Thyroid gland (tissue), 4 donors: ENCODE data around the gene PAK6. TPM values are rescaled to one million over a fixed set of nuclear protein-coding genes. Genes with fewer than 3 reads are reported as not detected.

Experiments used
- DNase-seq, 2 donors: peaks; one replicate each; pipeline ENCODE4 v3.0.0-alpha.2; 2019
- H3K27ac ChIP-seq, 3 donors: fragments of 200-600 bp; sonication (generic); 1 replicate in 2 of 3; 2 replicates in 1 of 3; pipeline ENCODE4 v1.5.1; 2016 to 2019; ENCODE audit warnings: mild to moderate bottlenecking in 1 of 3, moderate library complexity in 1 of 3
- H3K27me3 ChIP-seq: fragments of 200-600 bp; sonication (generic); one replicate; pipeline ENCODE4 v1.5.1; 2019
- H3K36me3 ChIP-seq, 2 donors: fragments of 200-600 bp; sonication (generic); one replicate each; pipeline ENCODE4 v1.5.1; 2016 to 2019
- H3K4me1 ChIP-seq, 2 donors: fragments of 200-600 bp; sonication (generic); one replicate each; pipeline ENCODE4 v1.5.1; 2017 to 2019
- H3K4me3 ChIP-seq, 3 donors: fragments of 200-600 bp; sonication (generic); replicated peaks in 1 of 3; 1 replicate in 2 of 3; 2 replicates in 1 of 3; pipeline ENCODE4 v1.5.1; 2016; ENCODE audit warnings: mild to moderate bottlenecking in 1 of 3
- H3K9me3 ChIP-seq: fragments of 200-600 bp; sonication (generic); one replicate; pipeline ENCODE4 v1.5.1; 2017
- CTCF ChIP-seq, 6 experiments: fragments of 200-600 bp in 3 of 6; fragments of 450-650 bp in 3 of 6; sonication (generic) in 3 of 6; IDR thresholded peaks; one replicate each; pipeline ENCODE4 v1.5.1; 2016 to 2019; ENCODE audit warnings: antibody characterized with exemption in 6 of 6, mild to moderate bottlenecking in 2 of 6, inconsistent platforms in 1 of 6, moderate library complexity in 1 of 6
- POLR2A ChIP-seq, 2 donors: fragments of 450-650 bp; IDR thresholded peaks; one replicate each; pipeline ENCODE4 v1.6.1; 2017; ENCODE audit warnings: antibody characterized with exemption in 2 of 2, mild to moderate bottlenecking in 2 of 2, moderate library complexity in 1 of 2
- WGBS, 2 donors: methylation state at CpG; one replicate each; pipeline ENCODE4 v1.1.5; 2017; 5-methylcytosine and 5-hydroxymethylcytosine counted together
- intact Hi-C: fragments of 100-400 bp; cut with DNase I; formaldehyde crosslinking; loops from one replicate; pipeline ENCODE4 v1.15.1; 2023
- total RNA-seq, 4 donors: library from RNA; depleted of rRNA; stranded (reverse); fragments of >200 nt; gene quantifications; one replicate each; pipeline ENCODE4 v1.2.3, GENCODE V29; 2016

The PAK6 gene
- total RNA-seq, 4 donors from 2014 or later = 33.9 to 63.4 (median 43.9) TPM

- intact Hi-C loops = no loop called here
- Histone ChIP-seq H3K9me3 (no peaks in the 10 kb centered on the region), H3K4me3 (no peak overlapping the region), H3K36me3 (no peaks in the 10 kb centered on the region), H3K27me3 (no peaks in the 10 kb centered on the region), H3K4me1 (peaks cover 11 to 32% of the 10 kb centered on the region in 2 donors), H3K27ac (no peak overlapping the region)
- no peak for TF ChIP-seq POLR2A (IDR thresholded peaks at IDR 0.05)
- TF ChIP-seq CTCF (IDR thresholded peaks at IDR 0.05) = no peak
- DNase-seq = no peak
- WGBS, 2 donors = 70 to 71% methylated on average over 11 of the region's 11 CpGs
These were observed 10.8 kb downstream of the PAK6 start for GRCh38 chr15:40249477-40250303.

- H3K4me1 ChIP-seq = peaks cover 11 to 31% of the 10 kb centered on the region in 2 donors
- no peak overlapping the region for H3K4me3 ChIP-seq
- no peaks in the 10 kb centered on the region for H3K27me3 ChIP-seq
- H3K27ac ChIP-seq = no peak overlapping the region
- no peak for DNase-seq
- no peaks in the 10 kb centered on the region for H3K36me3 ChIP-seq
- TF ChIP-seq CTCF (IDR thresholded peaks at IDR 0.05) (no peak), POLR2A (IDR thresholded peaks at IDR 0.05) (no peak)
- intact Hi-C loops = no loop called here
- 95 to 96% methylated on average over 8 of the region's 8 CpGs for WGBS, 2 donors
- H3K9me3 ChIP-seq = no peaks in the 10 kb centered on the region
These were observed 11.4 kb downstream of the PAK6 start for GRCh38 chr15:40250304-40250656.

- intact Hi-C loops = no loop called here
- Histone ChIP-seq H3K4me1 (peaks cover 11 to 26% of the 10 kb centered on the region in 2 donors), H3K27me3 (no peaks in the 10 kb centered on the region), H3K9me3 (no peaks in the 10 kb centered on the region), H3K4me3 (no peak overlapping the region), H3K27ac (peak overlapping the region in 1 of 3 donors; percentile 64), H3K36me3 (no peaks in the 10 kb centered on the region)
- WGBS, 2 donors = 88 to 95% methylated on average over 13 of the region's 13 CpGs
- DNase-seq = no peak
- TF ChIP-seq CTCF (IDR thresholded peaks at IDR 0.05) (no peak), POLR2A (IDR thresholded peaks at IDR 0.05) (no peak)
These were observed 12.1 kb downstream of the PAK6 start for GRCh38 chr15:40250771-40251483.

- TF ChIP-seq POLR2A (IDR thresholded peaks at IDR 0.05) (no peak), CTCF (IDR thresholded peaks at IDR 0.05) (no peak)
- Histone ChIP-seq H3K27me3 (no peaks in the 10 kb centered on the region), H3K4me1 (peaks cover 11 to 26% of the 10 kb centered on the region in 2 donors), H3K9me3 (no peaks in the 10 kb centered on the region), H3K27ac (peak overlapping the region; percentile 64 to 66 (median 64)), H3K4me3 (peak overlapping the region in 1 of 3 donors; percentile 46), H3K36me3 (no peaks in the 10 kb centered on the region)
- WGBS, 2 donors = 66 to 80% methylated on average over 8 to 10 of the region's 10 CpGs
- peak; percentile 60 to 73 for DNase-seq
- intact Hi-C loops = no loop called here
These were observed 12.8 kb downstream of the PAK6 start for GRCh38 chr15:40251486-40252140.
